ENCODE measurements around the gene HHIPL1. TPM values are rescaled to one million over a fixed set of nuclear protein-coding genes. Genes with fewer than 3 reads are reported as not detected.
A peak's percentile ranks its signal among the peaks of the same experiment; 100 is the strongest.

The HHIPL1 gene
- total and polyA plus RNA-seq, 2 of the 8 experiments (the other 6 are each of a cell fraction or from before 2014, with no cell fraction given), result 1.5 to 2.6 TPM

DNA sequence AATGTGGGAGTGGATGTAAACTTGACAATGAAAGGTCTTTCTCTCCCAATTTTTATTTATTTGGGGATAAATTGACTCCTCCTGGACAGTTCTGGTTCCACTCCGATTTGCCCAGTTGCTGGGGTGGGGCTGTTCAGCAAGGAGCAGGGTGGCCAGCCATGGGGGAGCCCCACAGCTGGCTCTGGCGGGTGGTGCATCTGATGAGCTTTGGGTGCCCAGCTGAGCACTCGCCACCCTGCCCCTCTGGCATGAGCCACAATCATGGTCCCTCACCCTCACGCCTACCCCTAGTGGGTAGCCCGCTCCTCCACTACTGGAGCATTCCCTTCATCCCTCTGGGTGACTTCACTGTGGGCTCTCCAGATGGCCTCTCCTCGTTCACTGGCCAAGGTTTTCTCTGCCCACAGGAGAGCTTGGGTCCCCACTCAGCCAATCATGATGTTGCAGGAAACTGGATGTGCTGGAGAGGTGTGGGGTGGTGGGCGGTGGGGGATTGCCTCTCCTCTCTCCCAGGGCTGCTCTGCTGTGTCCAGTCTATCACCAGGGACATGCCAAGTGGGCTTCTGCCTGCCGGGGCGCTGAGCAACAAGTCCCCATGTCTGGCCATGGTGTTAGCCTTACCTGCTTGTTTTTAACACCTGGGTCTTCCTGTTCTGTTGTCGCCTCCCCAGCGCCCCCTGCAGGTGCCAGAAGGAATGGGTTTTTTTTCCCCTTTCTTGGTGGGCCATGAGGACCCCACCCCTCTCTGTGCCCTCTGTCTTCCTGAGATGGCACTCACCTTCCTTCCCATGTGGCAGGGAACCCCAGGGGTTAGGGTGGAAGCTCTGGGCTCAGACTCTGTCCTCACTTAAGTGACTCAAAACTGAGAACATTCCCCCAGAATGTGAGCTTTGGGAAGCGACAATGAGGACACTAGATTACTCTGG lies 42.6 kb downstream of the HHIPL1 start (continued):
- TF ChIP-seq CEBPB (IDR thresholded peaks at IDR 0.05; ENCODE audit: low read depth, low read length), result no peak
- TF ChIP-seq, protein P1, sequence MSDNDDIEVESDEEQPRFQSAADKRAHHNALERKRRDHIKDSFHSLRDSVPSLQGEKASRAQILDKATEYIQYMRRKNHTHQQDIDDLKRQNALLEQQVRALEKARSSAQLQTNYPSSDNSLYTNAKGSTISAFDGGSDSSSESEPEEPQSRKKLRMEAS (IDR thresholded peaks at IDR 0.05), result peak; percentile 34; the same call in 1 of the 2 replicates
- 0 out of 2 replicates have a peak, but pooled peaks have one; percentile 26 for TF ChIP-seq TAF1 (IDR thresholded peaks at IDR 0.05; ENCODE audit: low read depth, low read length)
- no peak for TF ChIP-seq MAFK (IDR thresholded peaks at IDR 0.05; ENCODE audit: low read depth, low read length)
- TF ChIP-seq KDM1A (IDR thresholded peaks at IDR 0.05; ENCODE audit: borderline replicate concordance, low read length), result no peak
- no peak for TF ChIP-seq SP2 (IDR thresholded peaks at IDR 0.05; ENCODE audit: low read length)
- no peak for TF ChIP-seq POLR2AphosphoS5 (IDR thresholded peaks at IDR 0.05; ENCODE audit: low read depth, low read length)
- TF ChIP-seq TCF12 (IDR thresholded peaks at IDR 0.05; ENCODE audit: low read depth, low read length), result peak; percentile 44; the same call in 1 of the 2 replicates
- no peak for TF ChIP-seq KDM4A (IDR thresholded peaks at IDR 0.05; ENCODE audit: low read depth, low read length, severe bottlenecking)
- TF ChIP-seq POU5F1 (IDR thresholded peaks at IDR 0.05; ENCODE audit: low read depth, low read length), result 0 out of 2 replicates have a peak, but pooled peaks have one; percentile 28

Data from H1 (cell line).